Neural progenitor cell (in vitro differentiated cells): ENCODE results near the gene RTEL1.

ENCODE experiments used
- CTCF ChIP-seq: fragments of 200-600 bp; sonication (generic); IDR thresholded peaks from 2 replicates; pipeline ENCODE4 v1.5.1; 2017; ENCODE audit warnings: antibody characterized with exemption, mild to moderate bottlenecking
- EZH2phosphoT487 ChIP-seq: fragments of 200-600 bp; sonication (generic); IDR thresholded peaks from 2 replicates; pipeline ENCODE4 v1.6.1; 2017; ENCODE audit warnings: antibody characterized with exemption

DNA sequence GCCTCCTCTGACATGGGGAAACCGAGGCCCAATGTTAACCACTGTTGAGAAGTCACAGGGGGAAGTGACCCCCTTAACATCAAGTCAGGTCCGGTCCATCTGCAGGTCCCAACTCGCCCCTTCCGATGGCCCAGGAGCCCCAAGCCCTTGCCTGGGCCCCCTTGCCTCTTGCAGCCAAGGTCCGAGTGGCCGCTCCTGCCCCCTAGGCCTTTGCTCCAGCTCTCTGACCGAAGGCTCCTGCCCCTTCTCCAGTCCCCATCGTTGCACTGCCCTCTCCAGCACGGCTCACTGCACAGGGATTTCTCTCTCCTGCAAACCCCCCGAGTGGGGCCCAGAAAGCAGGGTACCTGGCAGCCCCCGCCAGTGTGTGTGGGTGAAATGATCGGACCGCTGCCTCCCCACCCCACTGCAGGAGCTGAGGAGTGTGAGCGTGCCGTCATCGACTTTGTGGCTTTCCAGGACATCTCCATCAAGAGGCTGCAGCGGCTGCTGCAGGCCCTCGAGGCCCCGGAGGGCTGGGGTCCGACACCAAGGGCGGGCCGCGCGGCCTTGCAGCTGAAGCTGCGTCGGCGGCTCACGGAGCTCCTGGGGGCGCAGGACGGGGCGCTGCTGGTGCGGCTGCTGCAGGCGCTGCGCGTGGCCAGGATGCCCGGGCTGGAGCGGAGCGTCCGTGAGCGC, 39.9 kb downstream of the RTEL1 start:
- TF ChIP-seq CTCF (no peak), EZH2phosphoT487 (no peak)
